ENCODE measurements around the gene NDUFAF8. TPM values are rescaled to one million over a fixed set of nuclear protein-coding genes. Genes with fewer than 3 reads are reported as not detected.

The NDUFAF8 gene
- total and polyA plus RNA-seq, 9 donors: 14.6 to 66.3 (median 33.9) TPM

GRCh38 chr17:81204578-81204977 is 34.5 kb upstream of the NDUFAF8 start:
- TF ChIP-seq CTCF (IDR thresholded peaks at IDR 0.05) (no peak), POLR2A (IDR thresholded peaks at IDR 0.05) (no peak), EP300 (IDR thresholded peaks at IDR 0.05) (no peak)
- intact Hi-C loops (cut with DNase I): loop anchor here in 1 of 4 donors (10.0 kb wide), 1 partner anchor 60 kb away; no protein-coding TSS in a partner anchor
- no peak overlapping the region for H3K4me3 ChIP-seq
- H3K9me3 ChIP-seq: no peaks in the 10 kb centered on the region
- H3K27me3 ChIP-seq: no peaks in the 10 kb centered on the region
- no peak for DNase-seq
- H3K4me1 ChIP-seq (ENCODE audit: insufficient read depth): no peaks in the 10 kb centered on the region
- 84 to 87% (median 85%) methylated on average over 10 of the region's 10 CpGs for WGBS, 3 donors
- H3K27ac ChIP-seq: no peak overlapping the region
- no peaks in the 10 kb centered on the region for H3K36me3 ChIP-seq

- H3K27ac ChIP-seq: no peak overlapping the region
- WGBS, 3 donors: 78 to 86% (median 83%) methylated on average over 4 of the region's 4 CpGs
- no peak overlapping the region for H3K4me3 ChIP-seq
- intact Hi-C loops (cut with DNase I): loop anchor here in 1 of 4 donors (10.0 kb wide), 1 partner anchor 61 kb away; no protein-coding TSS in a partner anchor
- no peaks in the 10 kb centered on the region for H3K36me3 ChIP-seq
- no peaks in the 10 kb centered on the region for H3K27me3 ChIP-seq
- no peak for TF ChIP-seq POLR2A (IDR thresholded peaks at IDR 0.05)
- no peak for TF ChIP-seq CTCF (IDR thresholded peaks at IDR 0.05)
- no peak for TF ChIP-seq EP300 (IDR thresholded peaks at IDR 0.05)
- no peaks in the 10 kb centered on the region for H3K9me3 ChIP-seq
- no peak for DNase-seq
- H3K4me1 ChIP-seq (ENCODE audit: insufficient read depth): no peaks in the 10 kb centered on the region
These were observed 33.0 kb upstream of the NDUFAF8 start for GRCh38 chr17:81206166-81206565.

GRCh38 chr17:81206657-81207056 is 32.5 kb upstream of the NDUFAF8 start:
- H3K4me1 ChIP-seq (ENCODE audit: insufficient read depth): no peaks in the 10 kb centered on the region
- 91 to 92% (median 91%) methylated on average over 12 of the region's 12 CpGs for WGBS, 3 donors
- intact Hi-C loops (cut with DNase I): loop anchor here in 1 of 4 donors (10.0 kb wide), 1 partner anchor 62 kb away; no protein-coding TSS in a partner anchor
- TF ChIP-seq POLR2A (IDR thresholded peaks at IDR 0.05): no peak
- TF ChIP-seq EP300 (IDR thresholded peaks at IDR 0.05): no peak
- TF ChIP-seq CTCF (IDR thresholded peaks at IDR 0.05): no peak
- DNase-seq: no peak
- H3K27me3 ChIP-seq: no peaks in the 10 kb centered on the region
- H3K4me3 ChIP-seq: no peak overlapping the region
- no peaks in the 10 kb centered on the region for H3K36me3 ChIP-seq
- no peak overlapping the region for H3K27ac ChIP-seq
- H3K9me3 ChIP-seq: no peaks in the 10 kb centered on the region

- no peak overlapping the region for H3K27ac ChIP-seq
- intact Hi-C loops (cut with DNase I): loop anchor here in 1 of 4 donors (10.0 kb wide), 1 partner anchor 63 kb away; no protein-coding TSS in a partner anchor
- WGBS, 3 donors: 82 to 90% (median 87%) methylated on average over 17 to 21 of the region's 21 CpGs
- H3K27me3 ChIP-seq: no peaks in the 10 kb centered on the region
- TF ChIP-seq EP300 (IDR thresholded peaks at IDR 0.05) (no peak), POLR2A (IDR thresholded peaks at IDR 0.05) (no peak), CTCF (IDR thresholded peaks at IDR 0.05) (no peak)
- no peaks in the 10 kb centered on the region for H3K36me3 ChIP-seq
- no peaks in the 10 kb centered on the region for H3K9me3 ChIP-seq
- no peak for DNase-seq
- H3K4me3 ChIP-seq: no peak overlapping the region
- no peaks in the 10 kb centered on the region for H3K4me1 ChIP-seq (ENCODE audit: insufficient read depth)
These were observed 31.2 kb upstream of the NDUFAF8 start for GRCh38 chr17:81207610-81208581.
